BJ (cell line): Measurements from ENCODE around the gene EPS8L3. TPM values are rescaled to one million over a fixed set of nuclear protein-coding genes. Genes with fewer than 3 reads are reported as not detected.
"Not testable (repeated sequence)": the region's sequence is repeated elsewhere in the genome, so short reads cannot be mapped to it uniquely, and the experiment has no call there.

ENCODE experiments used
- CTCF ChIA-PET: fragments of 350-600 bp; formaldehyde crosslinking; extraction: SDS; loops from one replicate; lab custom pipeline; 2021; ENCODE audit warnings: antibody characterized with exemption, inconsistent platforms; lab: Yijun Ruan, JAX
- POLR2A ChIA-PET: fragments of 300-600 bp; sonication (Branson Sonifier 250); formaldehyde crosslinking; extraction: SDS; loops from one replicate; lab custom pipeline; 2021; ENCODE audit warnings: antibody characterized with exemption; lab: Charles Lee
- DNase-seq: peaks from one replicate; pipeline ENCODE4 v3.0.0-alpha.2; 2011; ENCODE audit warnings: low read depth
- H3K27me3 ChIP-seq: 2 replicates; pipeline ENCODE4 v1.6.0; 2011; ENCODE audit warnings: low read length; ENCODE audit not compliant: control insufficient read depth, insufficient read depth
- H3K36me3 ChIP-seq: 2 replicates; pipeline ENCODE4 v1.5.1; 2011; ENCODE audit warnings: low read length; ENCODE audit not compliant: control insufficient read depth, insufficient read depth
- H3K4me3 ChIP-seq: 2 replicates; pipeline ENCODE4 v1.5.1; 2011; ENCODE audit warnings: low read depth, mild to moderate bottlenecking, control low read depth, low read length
- polyA plus RNA-seq: library from polyadenylated mRNA; depleted of rRNA; stranded (reverse); fragments of >200 nt; gene quantifications from 2 replicates; pipeline ENCODE4 v1.2.3, GENCODE V29; 2011
- TF ChIP-seq, protein P1 (sequence below): IDR thresholded peaks from 2 replicates; pipeline ENCODE4 v1.5.1; 2011; ENCODE audit warnings: low read depth, mild to moderate bottlenecking, control low read depth, inconsistent platforms, low read length, moderate library complexity; ENCODE audit not compliant: insufficient read depth

Gene EPS8L3
- polyA plus RNA-seq, 1 experiment: not detected

DNA sequence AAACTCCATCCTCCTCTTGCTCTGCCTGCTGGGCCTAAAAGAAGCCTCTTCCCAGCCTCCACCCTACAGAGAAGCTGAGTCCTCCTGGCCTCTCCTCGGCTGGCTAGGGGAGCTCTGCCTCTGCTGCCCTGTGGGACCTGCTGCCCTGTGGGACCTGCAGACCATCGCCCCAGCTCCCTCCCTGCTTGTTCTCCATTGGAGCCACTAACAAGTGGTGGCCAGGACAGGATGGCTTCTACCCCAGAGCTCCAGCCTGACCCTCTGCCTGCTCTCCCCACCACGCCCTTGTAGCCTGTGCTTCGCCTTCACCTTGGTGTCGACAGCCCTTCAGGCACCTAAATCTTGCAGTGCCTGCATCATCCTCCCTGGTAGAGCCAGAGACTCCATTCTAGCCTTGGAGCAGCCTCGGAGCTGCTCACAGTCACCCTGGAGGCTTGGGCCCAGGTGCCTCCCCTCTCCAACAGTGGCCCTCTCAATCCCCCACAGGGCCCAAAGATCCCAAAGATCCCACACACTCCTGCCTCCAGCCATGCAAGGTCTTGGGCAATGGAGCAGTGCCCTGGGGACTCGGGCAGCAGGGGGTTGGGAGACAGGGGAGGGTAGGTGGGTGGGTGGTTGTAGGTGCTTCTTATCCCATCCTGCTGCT is 3.0 kb downstream of the EPS8L3 start:
- CTCF ChIA-PET: interaction anchor here (0.8 to 0.9 kb wide), 2 partner anchors 13 to 120 kb away, joined by 3 to 5 read pairs; no protein-coding TSS in a partner anchor
- Histone ChIP-seq H3K4me3 (no peak overlapping the region), H3K27me3 (no peaks in the 10 kb centered on the region), H3K36me3 (no peaks in the 10 kb centered on the region)
- no peak for DNase-seq
- POLR2A ChIA-PET: no interaction called here
- TF ChIP-seq, protein P1, sequence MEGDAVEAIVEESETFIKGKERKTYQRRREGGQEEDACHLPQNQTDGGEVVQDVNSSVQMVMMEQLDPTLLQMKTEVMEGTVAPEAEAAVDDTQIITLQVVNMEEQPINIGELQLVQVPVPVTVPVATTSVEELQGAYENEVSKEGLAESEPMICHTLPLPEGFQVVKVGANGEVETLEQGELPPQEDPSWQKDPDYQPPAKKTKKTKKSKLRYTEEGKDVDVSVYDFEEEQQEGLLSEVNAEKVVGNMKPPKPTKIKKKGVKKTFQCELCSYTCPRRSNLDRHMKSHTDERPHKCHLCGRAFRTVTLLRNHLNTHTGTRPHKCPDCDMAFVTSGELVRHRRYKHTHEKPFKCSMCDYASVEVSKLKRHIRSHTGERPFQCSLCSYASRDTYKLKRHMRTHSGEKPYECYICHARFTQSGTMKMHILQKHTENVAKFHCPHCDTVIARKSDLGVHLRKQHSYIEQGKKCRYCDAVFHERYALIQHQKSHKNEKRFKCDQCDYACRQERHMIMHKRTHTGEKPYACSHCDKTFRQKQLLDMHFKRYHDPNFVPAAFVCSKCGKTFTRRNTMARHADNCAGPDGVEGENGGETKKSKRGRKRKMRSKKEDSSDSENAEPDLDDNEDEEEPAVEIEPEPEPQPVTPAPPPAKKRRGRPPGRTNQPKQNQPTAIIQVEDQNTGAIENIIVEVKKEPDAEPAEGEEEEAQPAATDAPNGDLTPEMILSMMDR: no peak

DNA sequence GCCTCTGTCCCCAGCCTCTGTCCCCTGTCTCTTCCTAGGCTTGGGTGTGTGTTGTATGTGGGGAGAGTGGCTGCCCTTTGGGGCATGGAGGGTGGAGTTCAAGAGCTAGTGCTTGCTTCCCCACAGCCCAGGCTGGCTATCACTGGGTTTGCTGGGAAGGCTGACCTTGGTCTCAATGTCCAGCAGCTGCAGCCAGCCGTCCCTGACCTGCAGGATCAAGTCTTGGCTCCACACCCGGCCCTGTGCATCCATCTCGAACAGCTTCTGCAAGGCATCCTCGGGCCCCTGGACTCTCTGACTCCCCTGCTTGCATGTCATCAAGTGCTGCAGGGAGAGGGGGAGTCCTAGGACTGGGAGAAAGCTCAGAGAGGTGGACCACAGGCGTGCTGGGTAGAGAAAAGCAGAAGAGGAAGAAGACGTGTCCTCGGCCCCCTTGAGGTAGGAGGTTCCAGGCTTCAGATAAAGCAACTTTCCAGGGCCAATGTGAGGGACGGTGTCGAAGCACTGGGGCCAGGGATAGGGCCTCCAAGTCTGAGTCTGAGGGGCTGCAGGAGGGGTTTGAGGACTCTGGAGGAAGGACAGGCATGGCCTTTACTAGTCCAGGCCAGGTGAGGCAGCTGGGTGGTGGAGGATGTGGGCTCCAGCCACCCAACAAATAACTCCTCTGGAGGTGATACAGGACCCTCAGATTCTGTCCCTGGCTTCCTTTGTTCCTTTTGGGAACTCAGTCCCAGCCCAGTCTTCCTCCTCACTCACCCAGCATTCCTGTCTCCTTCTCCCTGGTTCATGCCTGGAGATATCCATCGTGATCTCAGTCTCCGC is 4.0 kb downstream of the EPS8L3 start:
- H3K36me3 ChIP-seq: no peaks in the 10 kb centered on the region
- TF ChIP-seq, protein P1: no peak
- no peaks in the 10 kb centered on the region for H3K27me3 ChIP-seq
- DNase-seq: no peak
- POLR2A ChIA-PET: no interaction called here
- CTCF ChIA-PET: interaction anchor here (0.7 to 1.0 kb wide), 4 partner anchors 14 to 214 kb away, joined by 3 to 5 read pairs (median 4); no protein-coding TSS in a partner anchor
- no peak overlapping the region for H3K4me3 ChIP-seq

DNA sequence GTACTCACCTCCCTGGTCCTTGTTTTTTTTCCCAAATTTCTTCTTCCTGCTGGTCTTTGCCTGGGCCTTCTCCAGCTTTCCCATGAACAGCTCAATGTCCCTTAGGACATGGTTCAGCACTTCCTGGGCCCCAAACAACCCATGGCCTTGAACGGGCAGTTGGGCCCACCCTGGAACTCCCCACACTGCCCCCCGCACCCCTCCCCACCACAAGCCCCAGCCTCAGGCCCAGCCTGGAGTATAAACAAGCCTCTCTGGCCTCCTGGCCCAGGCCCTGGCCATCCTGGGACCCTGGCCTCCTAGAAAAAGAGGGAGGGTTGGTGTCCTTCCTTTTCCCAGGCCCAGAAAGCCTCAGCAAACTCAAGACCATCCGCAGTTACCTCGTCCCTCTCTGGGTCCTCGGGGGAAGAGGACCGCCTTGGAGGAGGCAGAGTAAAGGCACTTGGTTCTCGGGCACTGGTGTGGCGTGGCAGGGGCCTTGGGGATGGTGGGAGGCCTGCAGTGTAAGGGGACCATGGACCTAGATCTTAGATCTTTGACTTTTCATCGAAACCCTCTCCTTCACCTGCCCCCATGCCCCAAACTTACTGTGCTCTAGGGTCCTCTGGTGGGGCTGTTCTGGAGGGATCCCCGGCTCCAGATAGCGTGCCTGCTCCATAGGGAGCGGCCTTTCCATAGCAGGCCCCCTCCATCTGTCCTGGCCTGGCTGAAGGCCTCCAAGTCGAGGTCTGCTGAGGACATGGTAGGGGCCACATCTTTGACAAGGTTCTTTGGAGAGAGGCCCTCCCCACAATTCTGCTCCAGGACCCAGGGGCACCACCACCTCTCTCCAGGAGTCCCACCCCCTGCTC is 5.6 kb downstream of the EPS8L3 start:
- ChIA-PET CTCF (interaction anchor here (1.0 to 1.1 kb wide), 3 partner anchors 7 to 118 kb away, joined by 3 to 4 read pairs (median 3); no protein-coding TSS in a partner anchor), POLR2A (no interaction called here)
- no peaks in the 10 kb centered on the region for H3K27me3 ChIP-seq
- no peak for DNase-seq
- no peak overlapping the region for H3K4me3 ChIP-seq
- TF ChIP-seq, protein P1: no peak
- H3K36me3 ChIP-seq: no peaks in the 10 kb centered on the region

DNA sequence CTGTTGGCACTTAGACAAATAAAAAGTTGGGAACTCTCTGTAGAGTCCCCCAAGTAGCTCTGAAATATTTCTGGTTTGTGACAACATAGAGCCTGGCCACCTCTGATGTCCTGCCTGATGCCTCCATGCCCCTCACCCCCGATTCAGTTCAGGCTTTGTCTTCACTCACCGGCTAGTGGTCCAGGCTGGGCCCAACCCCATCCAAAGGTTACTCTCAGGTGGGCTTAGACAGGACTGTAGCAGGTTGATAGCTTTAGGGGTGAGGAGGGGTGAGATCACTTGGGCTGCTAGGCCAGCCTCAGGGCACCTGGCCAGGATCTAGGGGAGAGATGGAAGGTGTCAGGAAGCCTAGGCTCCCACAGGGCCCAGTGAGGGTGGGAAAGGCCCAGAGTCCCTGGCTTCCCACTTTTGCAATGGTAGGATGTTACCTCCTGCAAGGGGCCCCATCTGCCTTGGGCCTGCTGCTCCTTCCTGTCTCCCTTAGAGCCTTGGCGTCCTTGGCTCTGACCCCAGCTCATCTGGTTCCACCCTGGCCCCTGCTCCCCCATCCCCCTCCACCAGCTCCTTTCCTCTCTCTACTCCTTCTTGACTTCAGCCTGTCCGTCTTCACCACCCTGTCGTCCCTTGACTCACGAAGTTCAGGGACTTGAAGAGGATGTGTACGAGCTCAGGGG is 6.7 kb downstream of the EPS8L3 start:
- TF ChIP-seq, protein P1: no peak
- Histone ChIP-seq H3K4me3 (no peak overlapping the region), H3K36me3 (no peaks in the 10 kb centered on the region), H3K27me3 (no peaks in the 10 kb centered on the region)
- DNase-seq: no peak
- ChIA-PET CTCF (interaction anchor here (1.0 to 1.6 kb wide), 4 partner anchors 8 to 117 kb away, joined by 3 to 5 read pairs (median 4); no protein-coding TSS in a partner anchor), POLR2A (no interaction called here)

DNA sequence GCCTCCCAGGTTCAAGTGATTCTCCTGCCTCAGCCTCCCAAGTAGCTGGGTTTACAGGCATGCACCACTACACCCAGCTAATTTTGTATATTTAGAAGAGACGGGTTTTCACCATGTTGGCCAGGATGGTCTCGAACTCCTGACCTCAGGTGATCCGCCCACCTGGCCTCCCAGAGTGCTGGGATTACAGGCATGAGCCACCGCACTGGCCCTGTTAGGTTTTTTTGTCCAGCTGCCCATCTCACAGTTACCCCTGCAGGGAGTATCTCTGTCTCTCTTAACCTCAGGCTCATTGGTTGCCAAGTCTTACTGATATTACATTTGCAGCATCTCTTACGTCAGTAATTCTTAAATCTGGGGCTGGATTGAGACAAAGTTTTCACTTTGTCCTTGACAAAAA is 7.4 kb downstream of the EPS8L3 start:
- H3K36me3 ChIP-seq, POLR2A ChIA-PET, DNase-seq, H3K4me3 ChIP-seq, H3K27me3 ChIP-seq: not testable (repeated sequence)
- CTCF ChIA-PET: interaction anchor here (1.3 to 1.8 kb wide), 3 partner anchors 9 to 107 kb away, joined by 4 to 5 read pairs (median 5); no protein-coding TSS in a partner anchor
